ENCODE measurements around the gene ADAM10. TPM values are rescaled to one million over a fixed set of nuclear protein-coding genes. Genes with fewer than 3 reads are reported as not detected.

Gene ADAM10
- polyA plus RNA-seq, 3 donors: 66.0 to 269 (median 149) TPM

GRCh38 chr15:58641660-58642059 lies 107.8 kb downstream of the ADAM10 start:
- no peak for TF ChIP-seq CTCF (IDR thresholded peaks at IDR 0.05)
- Histone ChIP-seq H3K79me2 (ENCODE audit: insufficient read depth, low read length) (no peaks in the 10 kb centered on the region), H3K9ac (ENCODE audit: insufficient read depth, low read length, poor library complexity, severe bottlenecking) (no peak overlapping the region), H3K36me3 (replicated peaks in 1 of 2; ENCODE audit: control insufficient read depth in 1 of 2, insufficient read depth in 2 of 2, low read length in 2 of 2) (peaks cover 49 to 91% of the 10 kb centered on the region in 2 donors), H3K27ac (ENCODE audit: low read depth in 1 of 2, low read length in 2 of 2) (no peak overlapping the region), H3K4me2 (replicated peaks; ENCODE audit: extremely low read depth, low read length, poor library complexity, severe bottlenecking) (no peak overlapping the region), H3K9me3 (replicated peaks in 1 of 2; ENCODE audit: control insufficient read depth in 1 of 2, insufficient read depth in 1 of 2, low read length in 2 of 2) (no peaks in the 10 kb centered on the region), H3K27me3 (ENCODE audit: control insufficient read depth in 2 of 2, insufficient read depth in 2 of 2, low read length in 2 of 2) (no peaks in the 10 kb centered on the region), H2AFZ (ENCODE audit: insufficient read depth, low read depth, low read length, poor library complexity, severe bottlenecking) (no peak overlapping the region), H4K20me1 (ENCODE audit: insufficient read depth, low read length) (peaks cover 6% of the 10 kb centered on the region), H3K4me1 (ENCODE audit: control insufficient read depth in 1 of 2, insufficient read depth in 2 of 2, low read length in 2 of 2) (no peaks in the 10 kb centered on the region), H3K4me3 (replicated peaks in 1 of 3; ENCODE audit: low read depth in 2 of 3, low read length in 3 of 3) (no peak overlapping the region)
- DNase-seq: no peak
- intact Hi-C loops (cut with micrococcal nuclease): no loop called here
- H3K27ac Mint-ChIP-seq: no peak overlapping the region
- peaks cover 0 to 1% (median 0%) of the 10 kb centered on the region in 3 donors for H3K27me3 Mint-ChIP-seq (ENCODE audit: low read depth in 3 of 3)
- H3K4me1 Mint-ChIP-seq: no peaks in the 10 kb centered on the region
- peaks cover 58 to 73% of the 10 kb centered on the region in 2 donors for H3K36me3 Mint-ChIP-seq
- WGBS (ENCODE audit: insufficient coverage): 100% methylated on average over 2 of the region's 4 CpGs
- no peaks in the 10 kb centered on the region for H3K9me3 Mint-ChIP-seq
- no peak overlapping the region for H3K4me3 Mint-ChIP-seq

- Histone ChIP-seq H3K79me2 (ENCODE audit: insufficient read depth, low read length) (no peaks in the 10 kb centered on the region), H4K20me1 (ENCODE audit: insufficient read depth, low read length) (peaks cover 8% of the 10 kb centered on the region), H3K9me3 (replicated peaks in 1 of 2; ENCODE audit: control insufficient read depth in 1 of 2, insufficient read depth in 1 of 2, low read length in 2 of 2) (no peaks in the 10 kb centered on the region), H2AFZ (ENCODE audit: insufficient read depth, low read depth, low read length, poor library complexity, severe bottlenecking) (no peak overlapping the region), H3K9ac (ENCODE audit: insufficient read depth, low read length, poor library complexity, severe bottlenecking) (no peak overlapping the region), H3K4me1 (ENCODE audit: control insufficient read depth in 1 of 2, insufficient read depth in 2 of 2, low read length in 2 of 2) (no peaks in the 10 kb centered on the region), H3K4me3 (replicated peaks in 1 of 3; ENCODE audit: low read depth in 2 of 3, low read length in 3 of 3) (no peak overlapping the region), H3K4me2 (replicated peaks; ENCODE audit: extremely low read depth, low read length, poor library complexity, severe bottlenecking) (no peak overlapping the region), H3K36me3 (replicated peaks in 1 of 2; ENCODE audit: control insufficient read depth in 1 of 2, insufficient read depth in 2 of 2, low read length in 2 of 2) (peaks cover 49 to 87% of the 10 kb centered on the region in 2 donors), H3K27me3 (ENCODE audit: control insufficient read depth in 2 of 2, insufficient read depth in 2 of 2, low read length in 2 of 2) (no peaks in the 10 kb centered on the region), H3K27ac (ENCODE audit: low read depth in 1 of 2, low read length in 2 of 2) (no peak overlapping the region)
- no CpG with 5 or more reads among the region's 1 CpG for WGBS (ENCODE audit: insufficient coverage)
- no peak overlapping the region for H3K4me3 Mint-ChIP-seq
- H3K36me3 Mint-ChIP-seq: peaks cover 59 to 70% of the 10 kb centered on the region in 2 donors
- H3K27me3 Mint-ChIP-seq (ENCODE audit: low read depth in 3 of 3): no peaks in the 10 kb centered on the region
- intact Hi-C loops (cut with micrococcal nuclease): no loop called here
- TF ChIP-seq CTCF (IDR thresholded peaks at IDR 0.05): no peak
- peak overlapping the region in 2 of 7 donors; percentile 4 to 7 for H3K27ac Mint-ChIP-seq
- DNase-seq: no peak
- H3K9me3 Mint-ChIP-seq: no peaks in the 10 kb centered on the region
- no peaks in the 10 kb centered on the region for H3K4me1 Mint-ChIP-seq
Measured at GRCh38 chr15:58639992-58640391, 109.5 kb downstream of the ADAM10 start.
